CD14-positive monocyte (primary cell): ENCODE data around the gene TIAM2. TPM values are rescaled to one million over a fixed set of nuclear protein-coding genes. Genes with fewer than 3 reads are reported as not detected.
A peak's percentile ranks its signal among the peaks of the same experiment; 100 is the strongest.
"Not testable (repeated sequence)": the region's sequence is repeated elsewhere in the genome, so short reads cannot be mapped to it uniquely, and the experiment has no call there.

Experiments used
- DNase-seq, 3 donors: peaks; one replicate each; pipeline ENCODE4 v3.0.0-alpha.2; 2011 to 2022
- H2AFZ ChIP-seq: 2 replicates; pipeline ENCODE4 v1.6.0; 2012; ENCODE audit warnings: mild to moderate bottlenecking, low read depth, low read length, inconsistent platforms; ENCODE audit not compliant: insufficient read depth, poor library complexity, severe bottlenecking
- H3K27ac ChIP-seq, 2 donors: 1 replicate in 1 of 2; 2 replicates in 1 of 2; pipeline ENCODE4 v1.5.1; 2012 to 2013; ENCODE audit warnings: low read length in 2 of 2, control low read depth in 1 of 2, inconsistent platforms in 1 of 2, low read depth in 1 of 2, mild to moderate bottlenecking in 1 of 2
- H3K27me3 ChIP-seq, 2 donors: one replicate each; pipeline versions ENCODE4 v1.6.0 to v1.6.1; 2011 to 2013; ENCODE audit warnings: low read length in 2 of 2; ENCODE audit not compliant: control insufficient read depth in 2 of 2, insufficient read depth in 2 of 2
- H3K36me3 ChIP-seq, 2 donors: replicated peaks in 1 of 2; 1 replicate in 1 of 2; 2 replicates in 1 of 2; pipeline versions ENCODE4 v1.5.1 to v1.6.1; 2012 to 2013; ENCODE audit warnings: low read length in 2 of 2, control low read depth in 1 of 2, inconsistent platforms in 1 of 2, mild to moderate bottlenecking in 1 of 2; ENCODE audit not compliant: insufficient read depth in 2 of 2, control insufficient read depth in 1 of 2
- H3K4me1 ChIP-seq, 2 donors: 1 replicate in 1 of 2; 2 replicates in 1 of 2; pipeline versions ENCODE4 v1.5.1 to v1.6.1; 2012 to 2013; ENCODE audit warnings: low read length in 2 of 2, control low read depth in 1 of 2, inconsistent platforms in 1 of 2, mild to moderate bottlenecking in 1 of 2, moderate library complexity in 1 of 2; ENCODE audit not compliant: insufficient read depth in 2 of 2, control insufficient read depth in 1 of 2
- H3K4me2 ChIP-seq: replicated peaks from 2 replicates; pipeline ENCODE3; 2012; ENCODE audit warnings: low read length, moderate library complexity, mild to moderate bottlenecking; ENCODE audit not compliant: poor library complexity, severe bottlenecking; ENCODE audit errors: extremely low read depth
- H3K4me3 ChIP-seq, 3 experiments: fragments of 200-600 bp in 1 of 3; sonication (generic) in 1 of 3; replicated peaks in 1 of 3; 1 replicate in 2 of 3; 2 replicates in 1 of 3; pipeline ENCODE4 v1.5.1; 2011 to 2013; ENCODE audit warnings: low read length in 3 of 3, mild to moderate bottlenecking in 3 of 3, control low read depth in 2 of 3, low read depth in 2 of 3, inconsistent platforms in 1 of 3, moderate library complexity in 1 of 3
- H3K79me2 ChIP-seq: 2 replicates; pipeline ENCODE4 v1.6.0; 2012; ENCODE audit warnings: mild to moderate bottlenecking, control low read depth, inconsistent platforms, low read length, moderate library complexity; ENCODE audit not compliant: insufficient read depth
- H3K9ac ChIP-seq: 2 replicates; pipeline ENCODE4 v1.6.0; 2017; ENCODE audit warnings: low read length, mild to moderate bottlenecking; ENCODE audit not compliant: insufficient read depth, poor library complexity, severe bottlenecking
- H3K9me3 ChIP-seq, 2 donors: replicated peaks in 1 of 2; 1 replicate in 1 of 2; 2 replicates in 1 of 2; pipeline versions ENCODE4 v1.5.1 to v1.6.1; 2012 to 2013; ENCODE audit warnings: low read length in 2 of 2, control low read depth in 1 of 2; ENCODE audit not compliant: control insufficient read depth in 1 of 2, insufficient read depth in 1 of 2
- H4K20me1 ChIP-seq: 2 replicates; pipeline ENCODE4 v1.6.0; 2012; ENCODE audit warnings: mild to moderate bottlenecking, low read length, control low read depth, moderate library complexity; ENCODE audit not compliant: insufficient read depth
- H3K27ac Mint-ChIP-seq, 7 donors: one replicate each; pipeline ENCODE4 v1.8.0; 2020; ENCODE audit warnings: mild to moderate bottlenecking in 7 of 7, mixed read lengths in 7 of 7, moderate library complexity in 6 of 7, inconsistent platforms in 2 of 7
- H3K27me3 Mint-ChIP-seq, 3 donors: one replicate each; pipeline ENCODE4 v1.8.0; 2021 to 2022; ENCODE audit warnings: low read depth in 3 of 3, mild to moderate bottlenecking in 3 of 3, mixed read lengths in 3 of 3, moderate library complexity in 3 of 3, inconsistent platforms in 1 of 3
- H3K36me3 Mint-ChIP-seq, 2 donors: one replicate each; pipeline ENCODE4 v1.8.0; 2020; ENCODE audit warnings: mixed read lengths in 2 of 2, inconsistent platforms in 1 of 2, mild to moderate bottlenecking in 1 of 2
- H3K4me1 Mint-ChIP-seq: one replicate; pipeline ENCODE4 v1.8.0; 2020; ENCODE audit warnings: mild to moderate bottlenecking, mixed read lengths
- H3K4me3 Mint-ChIP-seq, 2 donors: one replicate each; pipeline ENCODE4 v1.8.0; 2020; ENCODE audit warnings: mild to moderate bottlenecking in 2 of 2, mixed read lengths in 2 of 2, moderate library complexity in 1 of 2
- H3K9me3 Mint-ChIP-seq, 7 donors: one replicate each; pipeline ENCODE4 v1.8.0; 2020 to 2022; ENCODE audit warnings: mixed read lengths in 7 of 7, mild to moderate bottlenecking in 6 of 7, moderate library complexity in 6 of 7, inconsistent platforms in 2 of 7
- WGBS: methylation state at CpG from one replicate; pipeline ENCODE4 v1.1.5; 2013; ENCODE audit warnings: missing lambda C conversion rate; ENCODE audit not compliant: insufficient coverage; 5-methylcytosine and 5-hydroxymethylcytosine counted together
- intact Hi-C, 2 donors: fragments of 100-400 bp; cut with micrococcal nuclease; formaldehyde crosslinking; loops; one replicate each; pipeline versions ENCODE4 v1.15.0 to v1.15.1; 2023
- polyA plus RNA-seq, 3 donors: library from polyadenylated mRNA; depleted of rRNA in 1 of 3; unstranded in 2 of 3; stranded (reverse) in 1 of 3; fragments of 300-500 nt in 2 of 3; fragments of >200 nt in 1 of 3; fragmentation: Illumina TruSeq in 2 of 3; gene quantifications; 1 replicate in 2 of 3; 2 replicates in 1 of 3; pipeline ENCODE4 v1.2.3, GENCODE V29; 2012 to 2021
- TF ChIP-seq, protein P1 (sequence below): fragments of 200-600 bp; IDR thresholded peaks from one replicate; pipeline ENCODE4 v1.8.0; 2022; ENCODE audit warnings: antibody characterized with exemption, mild to moderate bottlenecking

Gene TIAM2
- polyA plus RNA-seq, 3 donors: 0.25 to 4.2 (median 0.67) TPM

DNA sequence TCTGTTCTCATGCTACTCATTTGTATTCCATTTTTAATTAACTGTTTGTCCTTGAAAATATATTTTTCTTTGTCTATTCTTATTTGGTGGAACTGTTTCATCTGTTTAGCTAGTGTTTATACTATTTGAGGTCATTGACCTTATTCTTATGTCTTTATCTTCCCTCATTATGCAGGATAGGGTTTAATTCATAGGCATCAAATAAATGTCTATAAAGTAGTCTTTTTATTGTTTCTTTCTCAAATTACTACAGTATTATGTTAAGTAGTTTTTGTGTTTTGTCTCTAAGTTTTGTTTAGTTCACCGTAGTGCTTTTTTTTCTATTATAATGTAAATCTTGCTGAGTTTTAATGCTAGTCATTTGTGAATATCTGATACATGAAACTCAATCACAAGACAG is 19.0 kb downstream of the TIAM2 start:
- WGBS: no CpG with 5 or more reads among the region's 1 CpG
- intact Hi-C loops: no loop called here
- Histone ChIP-seq H3K27ac (no peak overlapping the region), H3K79me2 (no peaks in the 10 kb centered on the region), H3K4me3 (no peak overlapping the region), H3K27me3 (no peaks in the 10 kb centered on the region), H2AFZ (no peak overlapping the region), H3K9me3 (no peaks in the 10 kb centered on the region), H3K4me1 (no peaks in the 10 kb centered on the region), H3K36me3 (no peaks in the 10 kb centered on the region), H3K9ac (no peak overlapping the region), H3K4me2 (no peak overlapping the region), H4K20me1 (no peaks in the 10 kb centered on the region)
- Mint-ChIP-seq H3K36me3 (no peaks in the 10 kb centered on the region), H3K27me3 (peaks cover 1 to 3% (median 2%) of the 10 kb centered on the region in 3 donors), H3K27ac (no peak overlapping the region), H3K9me3 (peaks cover 0 to 1% (median 0%) of the 10 kb centered on the region in 7 donors), H3K4me1 (no peaks in the 10 kb centered on the region), H3K4me3 (no peak overlapping the region)
- TF ChIP-seq, protein P1, sequence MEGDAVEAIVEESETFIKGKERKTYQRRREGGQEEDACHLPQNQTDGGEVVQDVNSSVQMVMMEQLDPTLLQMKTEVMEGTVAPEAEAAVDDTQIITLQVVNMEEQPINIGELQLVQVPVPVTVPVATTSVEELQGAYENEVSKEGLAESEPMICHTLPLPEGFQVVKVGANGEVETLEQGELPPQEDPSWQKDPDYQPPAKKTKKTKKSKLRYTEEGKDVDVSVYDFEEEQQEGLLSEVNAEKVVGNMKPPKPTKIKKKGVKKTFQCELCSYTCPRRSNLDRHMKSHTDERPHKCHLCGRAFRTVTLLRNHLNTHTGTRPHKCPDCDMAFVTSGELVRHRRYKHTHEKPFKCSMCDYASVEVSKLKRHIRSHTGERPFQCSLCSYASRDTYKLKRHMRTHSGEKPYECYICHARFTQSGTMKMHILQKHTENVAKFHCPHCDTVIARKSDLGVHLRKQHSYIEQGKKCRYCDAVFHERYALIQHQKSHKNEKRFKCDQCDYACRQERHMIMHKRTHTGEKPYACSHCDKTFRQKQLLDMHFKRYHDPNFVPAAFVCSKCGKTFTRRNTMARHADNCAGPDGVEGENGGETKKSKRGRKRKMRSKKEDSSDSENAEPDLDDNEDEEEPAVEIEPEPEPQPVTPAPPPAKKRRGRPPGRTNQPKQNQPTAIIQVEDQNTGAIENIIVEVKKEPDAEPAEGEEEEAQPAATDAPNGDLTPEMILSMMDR: no peak
- DNase-seq: no peak

DNA sequence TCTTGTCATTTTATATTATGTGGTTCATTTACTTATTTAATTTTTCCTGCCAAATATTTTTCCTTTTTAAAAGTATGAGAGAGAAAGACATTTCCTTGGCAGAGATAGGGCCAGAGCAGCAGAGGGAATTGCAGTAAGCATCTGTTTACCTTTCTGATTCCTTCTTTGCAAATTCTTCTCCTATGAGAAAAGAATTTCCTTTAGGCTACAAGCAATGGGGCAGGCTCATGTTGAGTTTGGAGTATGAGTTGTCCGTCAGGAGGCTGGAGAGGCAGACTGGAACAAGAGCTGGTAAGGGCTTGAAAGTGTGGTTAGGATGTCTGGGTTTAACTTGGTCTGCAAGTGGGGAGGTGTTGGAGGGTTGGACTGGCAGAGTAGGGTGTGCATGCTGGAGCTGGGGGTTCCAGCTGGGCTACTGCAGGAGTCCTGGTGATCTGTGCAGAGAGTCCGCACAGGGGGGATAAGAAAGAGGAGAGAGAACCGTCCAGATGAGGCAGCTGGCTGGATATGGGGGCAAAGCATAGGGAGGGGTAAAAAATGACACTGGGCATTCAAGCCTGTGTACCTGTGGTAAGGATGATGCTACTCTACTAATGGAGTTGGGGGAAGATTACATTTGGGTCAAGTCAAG is 19.7 kb downstream of the TIAM2 start:
- intact Hi-C loops: no loop called here
- Mint-ChIP-seq H3K36me3 (no peaks in the 10 kb centered on the region), H3K4me1 (no peaks in the 10 kb centered on the region), H3K27me3 (peaks cover 1 to 3% (median 2%) of the 10 kb centered on the region in 3 donors), H3K9me3 (no peaks in the 10 kb centered on the region), H3K4me3 (no peak overlapping the region), H3K27ac (no peak overlapping the region)
- no peak for DNase-seq
- Histone ChIP-seq H2AFZ (no peak overlapping the region), H4K20me1 (no peaks in the 10 kb centered on the region), H3K9ac (no peak overlapping the region), H3K36me3 (no peaks in the 10 kb centered on the region), H3K79me2 (no peaks in the 10 kb centered on the region), H3K27me3 (no peaks in the 10 kb centered on the region), H3K4me1 (no peaks in the 10 kb centered on the region), H3K9me3 (no peaks in the 10 kb centered on the region), H3K4me2 (no peak overlapping the region), H3K4me3 (no peak overlapping the region), H3K27ac (no peak overlapping the region)
- WGBS: 93% methylated on average over 3 of the region's 3 CpGs
- TF ChIP-seq, protein P1: no peak

DNA sequence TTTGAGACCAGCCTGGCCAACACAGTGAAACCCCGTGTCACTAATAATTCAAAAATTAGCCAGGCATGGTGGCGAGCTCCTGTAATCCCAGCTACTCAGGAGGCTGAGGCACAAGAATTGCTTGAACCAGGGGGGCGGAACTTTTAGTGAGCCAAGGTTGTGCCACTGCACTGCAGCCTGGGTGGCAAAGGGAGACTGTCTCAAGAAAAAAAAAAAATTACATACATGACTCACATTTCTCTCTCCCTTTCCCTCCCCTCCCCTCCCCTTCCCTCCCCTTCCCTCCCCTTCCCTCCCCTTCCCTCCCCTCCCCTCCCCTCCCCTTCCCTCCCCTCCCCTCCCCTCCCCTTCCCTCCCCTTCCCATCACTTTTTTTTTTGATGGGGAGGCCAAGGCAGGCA is 23.3 kb downstream of the TIAM2 start:
- DNase-seq, H3K4me1 Mint-ChIP-seq, H3K27ac ChIP-seq, H3K27me3 ChIP-seq, H3K4me3 ChIP-seq, H3K4me2 ChIP-seq, H3K4me3 Mint-ChIP-seq, H3K36me3 ChIP-seq, H4K20me1 ChIP-seq, H3K4me1 ChIP-seq, H3K36me3 Mint-ChIP-seq, intact Hi-C loops, H2AFZ ChIP-seq, H3K79me2 ChIP-seq, H3K9ac ChIP-seq, H3K9me3 Mint-ChIP-seq, H3K27me3 Mint-ChIP-seq, H3K9me3 ChIP-seq: not testable (repeated sequence)
- H3K27ac Mint-ChIP-seq: peak overlapping the region in 1 of 7 donors; percentile 55
- 86% methylated on average over 2 of the region's 3 CpGs for WGBS
